ENCODE measurements around the gene TAS2R41. TPM values are rescaled to one million over a fixed set of nuclear protein-coding genes. Genes with fewer than 3 reads are reported as not detected.

TAS2R41 gene
- total RNA-seq, 1 donor = not detected

DNA sequence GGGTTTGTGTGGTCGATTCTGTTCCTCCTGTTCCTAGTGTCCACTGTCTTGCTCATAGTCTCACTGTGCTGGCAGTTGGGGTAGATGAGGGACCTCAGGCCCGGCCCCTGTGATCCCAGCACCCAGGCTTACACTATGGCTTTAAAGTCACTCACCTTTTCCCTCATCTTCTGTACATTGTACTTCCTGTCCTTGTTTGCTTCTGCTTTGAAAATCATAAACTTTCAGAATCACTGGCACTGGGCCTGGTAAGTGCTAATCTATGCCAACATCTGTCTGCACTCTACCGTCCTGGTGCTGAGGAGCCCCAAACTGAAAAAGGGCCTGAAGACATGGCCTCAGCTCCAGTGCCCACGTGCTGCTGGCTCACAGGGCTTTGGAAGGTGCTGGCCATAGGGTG lies 40.1 kb upstream of the TAS2R41 start:
- no peak for DNase-seq (ENCODE audit: insufficient read length, low spot score, missing footprints)
- Histone ChIP-seq H4K20me1 (ENCODE audit: insufficient read depth, low read length) (no peaks in the 10 kb centered on the region), H3K36me3 (ENCODE audit: insufficient read depth, low read length) (no peaks in the 10 kb centered on the region), H3K9me3 (ENCODE audit: low read depth, low read length) (no peaks in the 10 kb centered on the region), H3K4me3 (ENCODE audit: insufficient read depth, low read length) (no peak overlapping the region), H3K27me3 (ENCODE audit: insufficient read depth, low read length) (peaks cover 12% of the 10 kb centered on the region), H3K4me1 (ENCODE audit: insufficient read depth, low read length) (no peaks in the 10 kb centered on the region), H2AFZ (ENCODE audit: low read length) (no peak overlapping the region), H3K4me2 (ENCODE audit: insufficient read depth, low read length) (no peak overlapping the region), H3K79me2 (ENCODE audit: insufficient read depth, low read length) (no peaks in the 10 kb centered on the region), H3K27ac (ENCODE audit: low read depth, low read length) (no peak overlapping the region)
- TF ChIP-seq, protein P1, sequence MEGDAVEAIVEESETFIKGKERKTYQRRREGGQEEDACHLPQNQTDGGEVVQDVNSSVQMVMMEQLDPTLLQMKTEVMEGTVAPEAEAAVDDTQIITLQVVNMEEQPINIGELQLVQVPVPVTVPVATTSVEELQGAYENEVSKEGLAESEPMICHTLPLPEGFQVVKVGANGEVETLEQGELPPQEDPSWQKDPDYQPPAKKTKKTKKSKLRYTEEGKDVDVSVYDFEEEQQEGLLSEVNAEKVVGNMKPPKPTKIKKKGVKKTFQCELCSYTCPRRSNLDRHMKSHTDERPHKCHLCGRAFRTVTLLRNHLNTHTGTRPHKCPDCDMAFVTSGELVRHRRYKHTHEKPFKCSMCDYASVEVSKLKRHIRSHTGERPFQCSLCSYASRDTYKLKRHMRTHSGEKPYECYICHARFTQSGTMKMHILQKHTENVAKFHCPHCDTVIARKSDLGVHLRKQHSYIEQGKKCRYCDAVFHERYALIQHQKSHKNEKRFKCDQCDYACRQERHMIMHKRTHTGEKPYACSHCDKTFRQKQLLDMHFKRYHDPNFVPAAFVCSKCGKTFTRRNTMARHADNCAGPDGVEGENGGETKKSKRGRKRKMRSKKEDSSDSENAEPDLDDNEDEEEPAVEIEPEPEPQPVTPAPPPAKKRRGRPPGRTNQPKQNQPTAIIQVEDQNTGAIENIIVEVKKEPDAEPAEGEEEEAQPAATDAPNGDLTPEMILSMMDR (IDR thresholded peaks at IDR 0.05; ENCODE audit: extremely low read depth, low read depth, low read length) = no peak

DNA sequence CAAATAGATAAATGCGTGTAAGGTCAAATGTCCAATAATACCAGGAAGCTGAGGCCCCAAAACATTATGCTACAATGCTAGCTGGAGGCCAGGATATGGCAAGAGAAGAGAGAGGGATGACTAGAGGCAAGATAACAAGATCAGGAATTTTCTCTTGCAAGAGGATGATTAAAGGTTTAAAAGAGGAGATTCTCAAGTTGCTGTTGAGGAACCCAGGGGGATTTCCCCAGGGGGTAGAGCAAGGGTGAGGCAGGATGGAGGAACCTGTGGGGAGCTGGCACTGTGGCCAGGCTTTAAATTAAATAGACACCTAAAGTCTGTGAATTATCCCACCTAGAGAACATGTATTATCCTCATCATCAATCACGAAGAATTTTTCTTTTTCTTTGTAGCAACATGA lies 37.8 kb upstream of the TAS2R41 start:
- Histone ChIP-seq H3K4me1 (ENCODE audit: insufficient read depth, low read length) (no peaks in the 10 kb centered on the region), H3K27ac (ENCODE audit: low read depth, low read length) (no peak overlapping the region), H3K27me3 (ENCODE audit: insufficient read depth, low read length) (peaks cover 20% of the 10 kb centered on the region), H3K36me3 (ENCODE audit: insufficient read depth, low read length) (no peaks in the 10 kb centered on the region), H2AFZ (ENCODE audit: low read length) (no peak overlapping the region), H3K79me2 (ENCODE audit: insufficient read depth, low read length) (no peaks in the 10 kb centered on the region), H3K9me3 (ENCODE audit: low read depth, low read length) (no peaks in the 10 kb centered on the region), H3K4me2 (ENCODE audit: insufficient read depth, low read length) (no peak overlapping the region), H4K20me1 (ENCODE audit: insufficient read depth, low read length) (no peaks in the 10 kb centered on the region), H3K4me3 (ENCODE audit: insufficient read depth, low read length) (no peak overlapping the region)
- no peak for DNase-seq (ENCODE audit: insufficient read length, low spot score, missing footprints)
- TF ChIP-seq, protein P1 (IDR thresholded peaks at IDR 0.05; ENCODE audit: extremely low read depth, low read depth, low read length) = no peak

DNA sequence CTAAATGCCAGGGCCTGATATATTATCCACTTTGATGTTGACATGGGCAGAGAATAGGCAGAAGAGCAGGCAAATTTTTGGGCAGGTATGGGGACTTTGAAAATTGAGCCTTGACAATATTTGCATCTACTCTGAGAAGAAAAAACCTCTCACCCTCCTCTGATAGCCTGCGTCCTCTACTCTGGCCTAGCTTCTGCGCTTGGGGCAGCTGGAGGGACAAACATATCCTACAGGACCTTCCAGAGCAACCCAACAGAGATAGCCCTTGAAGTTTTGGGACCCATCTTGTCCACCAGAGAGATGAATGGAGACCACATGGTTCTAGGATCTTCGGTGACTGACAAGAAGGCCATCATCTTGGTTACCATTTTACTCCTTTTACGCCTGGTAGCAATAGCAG lies 34.5 kb upstream of the TAS2R41 start, which contains the start of gene TAS2R60:
Gene TAS2R60, plus strand, starts transcription at position 301 of the 400 bp plus-strand sequence. Its CDS starts 0 bp downstream, at position 301.
- Histone ChIP-seq H2AFZ (ENCODE audit: low read length) (no peak within 1 kb of the TSS), H3K27ac (ENCODE audit: low read depth, low read length) (no peak within 1 kb of the TSS), H3K27me3 (ENCODE audit: insufficient read depth, low read length) (peaks cover 42% of the 10 kb centered on the region), H3K4me2 (ENCODE audit: insufficient read depth, low read length) (no peak within 1 kb of the TSS), H3K9me3 (ENCODE audit: low read depth, low read length) (no peaks in the 10 kb centered on the region), H3K4me1 (ENCODE audit: insufficient read depth, low read length) (no peaks in the 10 kb centered on the region), H3K4me3 (ENCODE audit: insufficient read depth, low read length) (no peak within 1 kb of the TSS), H3K79me2 (ENCODE audit: insufficient read depth, low read length) (no peaks in the 10 kb centered on the region), H3K36me3 (ENCODE audit: insufficient read depth, low read length) (no peaks in the 10 kb centered on the region), H4K20me1 (ENCODE audit: insufficient read depth, low read length) (no peaks in the 10 kb centered on the region)
- TF ChIP-seq, protein P1 (IDR thresholded peaks at IDR 0.05; ENCODE audit: extremely low read depth, low read depth, low read length) = no peak
- DNase-seq (ENCODE audit: insufficient read length, low spot score, missing footprints) = no peak

DNA sequence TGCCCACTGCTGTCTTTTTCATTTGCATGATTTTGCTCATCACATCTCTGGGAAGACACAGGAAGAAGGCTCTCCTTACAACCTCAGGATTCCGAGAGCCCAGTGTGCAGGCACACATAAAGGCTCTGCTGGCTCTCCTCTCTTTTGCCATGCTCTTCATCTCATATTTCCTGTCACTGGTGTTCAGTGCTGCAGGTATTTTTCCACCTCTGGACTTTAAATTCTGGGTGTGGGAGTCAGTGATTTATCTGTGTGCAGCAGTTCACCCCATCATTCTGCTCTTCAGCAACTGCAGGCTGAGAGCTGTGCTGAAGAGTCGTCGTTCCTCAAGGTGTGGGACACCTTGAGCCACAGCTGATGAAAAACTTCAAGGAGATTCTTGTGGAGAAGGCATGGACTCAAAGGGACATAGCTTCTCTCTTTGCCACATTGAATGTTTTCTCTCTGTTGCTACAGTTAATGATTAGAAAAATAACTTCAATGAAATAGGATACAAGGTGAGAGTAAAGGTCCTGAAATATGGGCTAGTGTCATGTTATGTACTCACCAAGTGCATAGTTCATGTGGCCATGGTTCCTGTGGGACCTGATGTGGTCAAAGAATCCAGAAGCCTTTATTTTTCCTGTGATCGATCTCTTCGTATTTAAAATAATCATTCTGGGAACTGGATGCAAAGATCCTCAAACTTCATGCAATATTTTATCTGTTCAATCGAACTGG lies 33.5 kb upstream of the TAS2R41 start:
- TF ChIP-seq, protein P1 (IDR thresholded peaks at IDR 0.05; ENCODE audit: extremely low read depth, low read depth, low read length) = no peak
- DNase-seq (ENCODE audit: insufficient read length, low spot score, missing footprints) = no peak
- Histone ChIP-seq H3K4me1 (ENCODE audit: insufficient read depth, low read length) (no peaks in the 10 kb centered on the region), H3K79me2 (ENCODE audit: insufficient read depth, low read length) (no peaks in the 10 kb centered on the region), H2AFZ (ENCODE audit: low read length) (no peak overlapping the region), H3K4me2 (ENCODE audit: insufficient read depth, low read length) (no peak overlapping the region), H3K27ac (ENCODE audit: low read depth, low read length) (no peak overlapping the region), H3K36me3 (ENCODE audit: insufficient read depth, low read length) (no peaks in the 10 kb centered on the region), H3K27me3 (ENCODE audit: insufficient read depth, low read length) (peaks cover 42% of the 10 kb centered on the region), H4K20me1 (ENCODE audit: insufficient read depth, low read length) (no peaks in the 10 kb centered on the region), H3K4me3 (ENCODE audit: insufficient read depth, low read length) (no peak overlapping the region), H3K9me3 (ENCODE audit: low read depth, low read length) (no peaks in the 10 kb centered on the region)
